GM12878 (cell line): ENCODE results near the gene CNTNAP2. TPM values are rescaled to one million over a fixed set of nuclear protein-coding genes. Genes with fewer than 3 reads are reported as not detected.

ENCODE experiments used
- ATF7 ChIP-seq: fragments of 450-650 bp; IDR thresholded peaks from 2 replicates; pipeline ENCODE4 v1.6.1; 2016; ENCODE audit warnings: low read depth, mild to moderate bottlenecking
- BCL11A ChIP-seq: IDR thresholded peaks from 2 replicates; pipeline ENCODE4 v1.6.1; 2011; ENCODE audit warnings: low read depth, low read length
- BHLHE40 ChIP-seq, 2 experiments: fragments of 450-650 bp in 1 of 2; IDR thresholded peaks; 2 replicates each; pipeline ENCODE4 v1.6.1; 2011 to 2017; ENCODE audit warnings: low read depth in 2 of 2, borderline replicate concordance in 1 of 2, improper control_type of control experiment in 1 of 2, low read length in 1 of 2, mild to moderate bottlenecking in 1 of 2
- CHD2 ChIP-seq: IDR thresholded peaks from 2 replicates; pipeline ENCODE4 v1.6.1; 2011; ENCODE audit warnings: low read depth, low read length, improper control_type of control experiment, borderline replicate concordance
- CREB1 ChIP-seq: IDR thresholded peaks from 2 replicates; pipeline ENCODE4 v1.6.1; 2012; ENCODE audit warnings: low read depth, mild to moderate bottlenecking, inconsistent platforms
- CUX1 ChIP-seq: IDR thresholded peaks from 2 replicates; pipeline ENCODE4 v1.6.1; 2012; ENCODE audit warnings: improper control_type of control experiment, low read depth, low read length; ENCODE audit not compliant: insufficient replicate concordance
- E2F8 ChIP-seq: fragments of 450-650 bp; IDR thresholded peaks from 2 replicates; pipeline ENCODE4 v1.6.1; 2018; ENCODE audit warnings: mild to moderate bottlenecking, low read depth, moderate library complexity; ENCODE audit not compliant: partially characterized antibody
- EED ChIP-seq: sonication (generic); IDR thresholded peaks from 2 replicates; pipeline ENCODE4 v1.6.1; 2016; ENCODE audit warnings: antibody characterized with exemption, low read depth
- EGR1 ChIP-seq, 2 experiments: IDR thresholded peaks; 1 replicate in 1 of 2; 2 replicates in 1 of 2; pipeline ENCODE4 v1.6.1; 2011 to 2012; ENCODE audit warnings: low read depth in 2 of 2, low read length in 2 of 2, borderline replicate concordance in 1 of 2, mild to moderate bottlenecking in 1 of 2, moderate library complexity in 1 of 2
- EP300 ChIP-seq, 2 experiments: fragments of 150-350 bp in 1 of 2; IDR thresholded peaks; 2 replicates each; pipeline ENCODE4 v1.6.1; 2011 to 2012; ENCODE audit warnings: low read depth in 2 of 2, low read length in 2 of 2, borderline replicate concordance in 1 of 2, improper control_type of control experiment in 1 of 2, inconsistent platforms in 1 of 2; ENCODE audit not compliant: control insufficient read depth in 1 of 2
- FOXK2 ChIP-seq: fragments of 450-650 bp; IDR thresholded peaks from 2 replicates; pipeline ENCODE4 v1.6.1; 2017; ENCODE audit warnings: mild to moderate bottlenecking, moderate library complexity
- HDGF ChIP-seq: fragments of 450-650 bp; IDR thresholded peaks from 2 replicates; pipeline ENCODE4 v1.6.1; 2016; ENCODE audit warnings: antibody characterized with exemption
- JUND ChIP-seq: IDR thresholded peaks from 2 replicates; pipeline ENCODE4 v1.6.1; 2012; ENCODE audit warnings: low read depth, mild to moderate bottlenecking, low read length, improper control_type of control experiment, moderate library complexity
- MEF2B ChIP-seq: fragments of 450-650 bp; IDR thresholded peaks from 2 replicates; pipeline ENCODE4 v1.6.1; 2018; ENCODE audit warnings: mild to moderate bottlenecking, moderate library complexity; ENCODE audit not compliant: partially characterized antibody, poor library complexity, severe bottlenecking
- MYB ChIP-seq: fragments of 150-350 bp; IDR thresholded peaks from 2 replicates; pipeline ENCODE4 v1.6.1; 2014; ENCODE audit warnings: mild to moderate bottlenecking, low read depth, low read length, borderline replicate concordance
- NFIC ChIP-seq: IDR thresholded peaks from 2 replicates; pipeline ENCODE4 v1.6.1; 2012; ENCODE audit warnings: low read depth, mild to moderate bottlenecking, inconsistent platforms, low read length, moderate library complexity
- PAX8 ChIP-seq: fragments of 450-650 bp; IDR thresholded peaks from 2 replicates; pipeline ENCODE4 v1.6.1; 2017; ENCODE audit warnings: mild to moderate bottlenecking, moderate library complexity
- PML ChIP-seq: IDR thresholded peaks from 2 replicates; pipeline ENCODE4 v1.6.1; 2012; ENCODE audit warnings: low read length, inconsistent platforms
- POLR2AphosphoS2 ChIP-seq: IDR thresholded peaks from 2 replicates; pipeline ENCODE4 v1.6.1; 2011; ENCODE audit warnings: low read depth, mild to moderate bottlenecking, low read length, improper control_type of control experiment, moderate library complexity
- SIN3A ChIP-seq: IDR thresholded peaks from 2 replicates; pipeline ENCODE4 v1.6.1; 2012; ENCODE audit warnings: low read depth, low read length, improper control_type of control experiment
- SRF ChIP-seq, 2 experiments: IDR thresholded peaks; 2 replicates each; pipeline ENCODE4 v1.6.1; 2011; ENCODE audit warnings: low read depth in 2 of 2, low read length in 2 of 2, mild to moderate bottlenecking in 1 of 2, moderate library complexity in 1 of 2
- SUZ12 ChIP-seq: fragments of 200-600 bp; sonication (generic); IDR thresholded peaks from one replicate; pipeline ENCODE4 v1.6.1; 2018; ENCODE audit warnings: antibody characterized with exemption, mild to moderate bottlenecking; ENCODE audit not compliant: unreplicated experiment
- TARDBP ChIP-seq: IDR thresholded peaks from 2 replicates; pipeline ENCODE4 v1.6.1; 2016; ENCODE audit warnings: borderline replicate concordance
- TBL1XR1 ChIP-seq: IDR thresholded peaks from 2 replicates; pipeline ENCODE4 v1.6.1; 2012; ENCODE audit warnings: low read depth, low read length, improper control_type of control experiment
- TCF3 ChIP-seq: IDR thresholded peaks from 2 replicates; pipeline ENCODE4 v1.6.1; 2012; ENCODE audit warnings: low read depth, mild to moderate bottlenecking, low read length, borderline replicate concordance; ENCODE audit not compliant: insufficient read depth
- polyA plus RNA-seq, 11 experiments: library from polyadenylated mRNA; depleted of rRNA in 4 of 11; unstranded in 6 of 11; stranded (reverse) in 5 of 11; fragments of >200 nt; fragmentation: Nextera tagmentation in 4 of 11; fragmentation: Illumina TruSeq in 1 of 11; extraction: Ambion mirVana in 4 of 11; extraction: Trizol in 1 of 11; gene quantifications; 1 replicate in 1 of 11; 2 replicates in 10 of 11; pipeline versions ENCODE4 v1.2.1 to v1.2.3, GENCODE V29; 2011 to 2016; ENCODE audit warnings: inconsistent platforms in 2 of 11, missing spikeins in 2 of 11, low read depth in 1 of 11
- total RNA-seq, 4 experiments: library from RNA; depleted of rRNA in 3 of 4; stranded (reverse); fragments of >200 nt in 3 of 4; fragmentation: Illumina TruSeq in 1 of 4; extraction: Trizol in 1 of 4; gene quantifications; 2 replicates each; pipeline versions ENCODE4 v1.2.1 to v1.2.3, GENCODE V29; 2013 to 2021

The CNTNAP2 gene
- total and polyA plus RNA-seq, 10 of the 15 experiments (the other 5 are each of a cell fraction or from before 2014, with no cell fraction given) = 0.03 to 0.08 (median 0.03) TPM; not detected in 7

GRCh38 chr7:148253629-148254028, 2137.0 kb downstream of the CNTNAP2 start (continued):
- TF ChIP-seq CUX1 = no peak
- TF ChIP-seq CHD2 = no peak
- no peak for TF ChIP-seq TBL1XR1
- TF ChIP-seq BCL11A = peak; percentile 77; the same call in 1 of the 2 replicates
- TF ChIP-seq MYB = no peak
- no peak for TF ChIP-seq ATF7
- TF ChIP-seq PAX8 = no peak
- no peak for TF ChIP-seq TARDBP
- TF ChIP-seq E2F8 = no peak
- no peak for TF ChIP-seq EGR1 (IDR thresholded peaks at IDR 0.05; ENCODE audit: borderline replicate concordance in 1 of 2, low read depth in 2 of 2, low read length in 2 of 2)
- 0 out of 2 replicates have a peak, but pooled peaks have one; percentile 66 for TF ChIP-seq TCF3
- TF ChIP-seq PML = 0 out of 2 replicates have a peak, but pooled peaks have one; percentile 34
- no peak for TF ChIP-seq EP300 (IDR thresholded peaks at IDR 0.05; ENCODE audit: borderline replicate concordance in 1 of 2, control insufficient read depth in 1 of 2, low read depth in 2 of 2, low read length in 2 of 2)
- TF ChIP-seq MEF2B = no peak
- TF ChIP-seq SRF (IDR thresholded peaks at IDR 0.05; ENCODE audit: low read depth in 2 of 2, low read length in 2 of 2) = no peak
- TF ChIP-seq EED = peak; percentile 51
- no peak for TF ChIP-seq POLR2AphosphoS2
- TF ChIP-seq BHLHE40 (IDR thresholded peaks at IDR 0.05; ENCODE audit: borderline replicate concordance in 1 of 2, low read depth in 2 of 2, low read length in 1 of 2) = no peak
- 0 out of 2 replicates have a peak, but pooled peaks have one; percentile 21 for TF ChIP-seq CREB1
- no peak for TF ChIP-seq FOXK2
- TF ChIP-seq SUZ12 = no peak
- no peak for TF ChIP-seq HDGF
- TF ChIP-seq JUND = no peak
- no peak for TF ChIP-seq SIN3A
- TF ChIP-seq NFIC = peak; percentile 80
